H9 (cell line): ENCODE data around the gene TSC1. TPM values are rescaled to one million over a fixed set of nuclear protein-coding genes. Genes with fewer than 3 reads are reported as not detected.

Source experiments
- DNase-seq: peaks from one replicate; pipeline ENCODE4 v3.0.0-alpha.2; 2017
- H2AFZ ChIP-seq: one replicate; pipeline ENCODE4 v1.6.1; 2013; ENCODE audit warnings: mild to moderate bottlenecking, low read length, control low read depth, moderate library complexity
- H2AK5ac ChIP-seq: 2 replicates; pipeline ENCODE4 v1.6.1; 2013; ENCODE audit warnings: low read length, control low read depth, mixed read lengths; ENCODE audit not compliant: insufficient read length
- H2BK120ac ChIP-seq: one replicate; pipeline ENCODE4 v1.6.1; 2013; ENCODE audit warnings: low read depth, mild to moderate bottlenecking, low read length, control low read depth, inconsistent platforms; ENCODE audit not compliant: poor library complexity, severe bottlenecking
- H2BK12ac ChIP-seq: 2 replicates; pipeline ENCODE4 v1.6.1; 2013; ENCODE audit warnings: low read length, control low read depth, mixed read lengths, low read depth; ENCODE audit not compliant: insufficient read length
- H2BK15ac ChIP-seq: 2 replicates; pipeline ENCODE4 v1.6.1; 2013; ENCODE audit warnings: low read depth, low read length, control low read depth
- H2BK20ac ChIP-seq: one replicate; pipeline ENCODE4 v1.6.1; 2013; ENCODE audit warnings: low read depth, mild to moderate bottlenecking, low read length, control low read depth, inconsistent platforms; ENCODE audit not compliant: poor library complexity, severe bottlenecking
- H2BK5ac ChIP-seq: 2 replicates; pipeline ENCODE4 v1.6.1; 2013; ENCODE audit warnings: low read length, control low read depth, mixed read lengths; ENCODE audit not compliant: insufficient read length
- H3K14ac ChIP-seq: 2 replicates; pipeline ENCODE4 v1.6.1; 2013; ENCODE audit warnings: low read length, control low read depth; ENCODE audit not compliant: insufficient read depth
- H3K18ac ChIP-seq: 2 replicates; pipeline ENCODE4 v1.6.1; 2013; ENCODE audit warnings: low read depth, mild to moderate bottlenecking, mixed read lengths, low read length, control low read depth; ENCODE audit not compliant: insufficient read length
- H3K23ac ChIP-seq: 2 replicates; pipeline ENCODE4 v1.6.1; 2013; ENCODE audit warnings: low read length, control low read depth, mixed read lengths, low read depth; ENCODE audit not compliant: insufficient read length
- H3K23me2 ChIP-seq: 2 replicates; pipeline ENCODE4 v1.6.1; 2013; ENCODE audit warnings: low read depth, mild to moderate bottlenecking, mixed read lengths, low read length, control low read depth; ENCODE audit not compliant: insufficient read length, poor library complexity, severe bottlenecking
- H3K27ac ChIP-seq: 2 replicates; pipeline ENCODE4 v1.5.1; 2013; ENCODE audit warnings: low read length, control low read depth, mixed read lengths, low read depth; ENCODE audit not compliant: insufficient read length
- H3K27me3 ChIP-seq: 2 replicates; pipeline ENCODE4 v1.6.1; 2013; ENCODE audit warnings: low read length, control low read depth, inconsistent platforms; ENCODE audit not compliant: insufficient read depth
- H3K4ac ChIP-seq: 2 replicates; pipeline ENCODE4 v1.6.1; 2013; ENCODE audit warnings: low read depth, mild to moderate bottlenecking, control low read depth, inconsistent platforms, low read length, moderate library complexity
- H3K4me1 ChIP-seq: 2 replicates; pipeline ENCODE4 v1.6.1; 2013; ENCODE audit warnings: low read length, control low read depth, inconsistent platforms; ENCODE audit not compliant: insufficient read depth
- H3K4me2 ChIP-seq: 2 replicates; pipeline ENCODE4 v1.6.1; 2013; ENCODE audit warnings: low read length, control low read depth, mixed read lengths; ENCODE audit not compliant: insufficient read length, insufficient read depth
- H3K56ac ChIP-seq: 2 replicates; pipeline ENCODE4 v1.6.1; 2013; ENCODE audit warnings: low read depth, mild to moderate bottlenecking, mixed read lengths, low read length, control low read depth; ENCODE audit not compliant: insufficient read length
- H3K79me1 ChIP-seq: 2 replicates; pipeline ENCODE4 v1.6.1; 2013; ENCODE audit warnings: low read depth, mild to moderate bottlenecking, moderate library complexity, low read length, control low read depth, inconsistent platforms; ENCODE audit not compliant: insufficient read depth, poor library complexity, severe bottlenecking
- H3K79me2 ChIP-seq: 2 replicates; pipeline ENCODE4 v1.6.1; 2013; ENCODE audit warnings: low read length, control low read depth, inconsistent platforms; ENCODE audit not compliant: insufficient read depth
- H3K9ac ChIP-seq: 2 replicates; pipeline ENCODE4 v1.6.1; 2013; ENCODE audit warnings: low read length, control low read depth, mixed read lengths; ENCODE audit not compliant: insufficient read length; ENCODE audit errors: extremely low read depth
- H3K9me3 ChIP-seq: one replicate; pipeline ENCODE4 v1.6.1; 2013; ENCODE audit warnings: low read depth, low read length, inconsistent platforms; ENCODE audit not compliant: control insufficient read depth
- H3T11ph ChIP-seq: one replicate; pipeline ENCODE4 v1.6.1; 2013; ENCODE audit warnings: mild to moderate bottlenecking, low read length, control low read depth, inconsistent platforms
- H4K20me1 ChIP-seq: one replicate; pipeline ENCODE4 v1.6.1; 2013; ENCODE audit not compliant: control insufficient read depth, insufficient read length, insufficient read depth
- H4K5ac ChIP-seq: 2 replicates; pipeline ENCODE4 v1.6.1; 2013; ENCODE audit warnings: low read depth, mild to moderate bottlenecking, mixed read lengths, low read length, control low read depth; ENCODE audit not compliant: insufficient read length
- H4K8ac ChIP-seq: replicated peaks from 2 replicates; pipeline ENCODE4 v1.6.1; 2013; ENCODE audit warnings: low read length, control low read depth, mixed read lengths, low read depth; ENCODE audit not compliant: insufficient read length
- H4K91ac ChIP-seq: 2 replicates; pipeline ENCODE4 v1.6.1; 2013; ENCODE audit warnings: low read depth, mild to moderate bottlenecking, moderate library complexity, mixed read lengths, low read length, control low read depth; ENCODE audit not compliant: insufficient read length
- H3K27ac Mint-ChIP-seq, 3 experiments: 2 replicates in 2 of 3; 3 replicates in 1 of 3; pipeline ENCODE4 v1.8.0; 2020 to 2021; ENCODE audit warnings: mixed read lengths in 3 of 3, mild to moderate bottlenecking in 1 of 3, moderate library complexity in 1 of 3
- H3K27me3 Mint-ChIP-seq: 2 replicates; pipeline ENCODE4 v1.8.0; 2021; ENCODE audit warnings: low read depth, mild to moderate bottlenecking, moderate library complexity, mixed read lengths
- H3K36me3 Mint-ChIP-seq, 3 experiments: 2 replicates in 2 of 3; 3 replicates in 1 of 3; pipeline ENCODE4 v1.8.0; 2020 to 2021; ENCODE audit warnings: low read depth in 3 of 3, mixed read lengths in 3 of 3; ENCODE audit not compliant: insufficient read depth in 1 of 3
- H3K4me1 Mint-ChIP-seq, 2 experiments: 2 replicates each; pipeline ENCODE4 v1.8.0; 2020; ENCODE audit warnings: mixed read lengths in 2 of 2
- H3K4me3 Mint-ChIP-seq, 2 experiments: 2 replicates in 1 of 2; 3 replicates in 1 of 2; pipeline ENCODE4 v1.8.0; 2020 to 2021; ENCODE audit warnings: mild to moderate bottlenecking in 2 of 2, mixed read lengths in 2 of 2, moderate library complexity in 1 of 2
- H3K9me3 Mint-ChIP-seq, 2 experiments: 2 replicates in 1 of 2; 3 replicates in 1 of 2; pipeline ENCODE4 v1.8.0; 2020; ENCODE audit warnings: mild to moderate bottlenecking in 2 of 2, mixed read lengths in 2 of 2, moderate library complexity in 1 of 2
- WGBS: extraction: QIAGEN DNeasy Blood & Tissue Kit; methylation state at CpG from one replicate; pipeline ENCODE4 v1.1.7; 2013; ENCODE audit warnings: missing lambda C conversion rate, low lambda C conversion rate, mixed read lengths; ENCODE audit not compliant: insufficient read length; ENCODE audit errors: extremely low coverage; 5-methylcytosine and 5-hydroxymethylcytosine counted together
- total RNA-seq: library from RNA; stranded (reverse); gene quantifications from 2 replicates; pipeline ENCODE4 v1.2.1, GENCODE V29; 2021
- TF ChIP-seq, protein P1 (sequence below): fragments of 200-600 bp; sonication (generic); conservative IDR thresholded peaks from 3 replicates; pipeline ENCODE4 v1.8.0; 2021; ENCODE audit warnings: antibody characterized with exemption, mild to moderate bottlenecking

The TSC1 gene
- total RNA-seq, 1 experiment from 2014 or later: 32.7 TPM

DNA sequence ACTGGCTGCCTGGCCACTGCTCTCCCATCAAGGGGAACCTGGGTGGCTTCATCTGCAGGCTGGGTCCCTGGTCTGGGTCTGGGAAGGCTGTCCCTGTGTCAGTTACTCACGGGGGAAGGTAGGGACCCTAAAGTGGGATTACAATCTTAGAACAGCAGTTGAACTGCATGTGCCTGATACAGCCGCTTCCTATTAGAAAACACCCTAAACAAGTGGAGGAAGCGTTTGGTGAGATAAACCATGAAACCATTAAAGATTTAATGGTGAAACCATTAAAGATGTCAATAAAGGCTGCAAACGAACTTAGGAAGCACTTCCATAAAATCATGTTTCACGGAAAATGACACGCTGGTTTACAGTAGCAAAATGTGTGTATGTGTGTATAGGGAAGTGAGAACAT lies 31.5 kb upstream of the TSC1 start:
- Histone ChIP-seq H3K9me3 (no peaks in the 10 kb centered on the region), H4K20me1 (no peaks in the 10 kb centered on the region), H2AFZ (no peak overlapping the region), H3K4me2 (no peak overlapping the region), H2BK15ac (no peak overlapping the region), H3K79me2 (no peaks in the 10 kb centered on the region), H3K4me1 (no peaks in the 10 kb centered on the region), H4K5ac (no peak overlapping the region), H3K18ac (no peak overlapping the region), H3K27me3 (peaks cover 6% of the 10 kb centered on the region; the same call in 1 of the 2 replicates), H3K27ac (no peak overlapping the region), H3K9ac (no peak overlapping the region), H3K23ac (no peak overlapping the region), H3K4ac (no peak overlapping the region), H2BK12ac (no peak overlapping the region), H3K79me1 (no peaks in the 10 kb centered on the region), H2BK5ac (no peak overlapping the region), H4K8ac (no peak overlapping the region), H3K23me2 (no peaks in the 10 kb centered on the region), H4K91ac (no peak overlapping the region), H3T11ph (no peak overlapping the region), H3K14ac (no peak overlapping the region), H2BK20ac (no peak overlapping the region), H2BK120ac (no peak overlapping the region), H2AK5ac (no peak overlapping the region), H3K56ac (no peak overlapping the region)
- no CpG with 5 or more reads among the region's 6 CpGs for WGBS
- Mint-ChIP-seq H3K27ac (no peak overlapping the region), H3K36me3 (no peaks in the 10 kb centered on the region), H3K4me1 (peaks cover 12 to 21% of the 10 kb centered on the region in 2 experiments), H3K4me3 (no peak overlapping the region), H3K27me3 (peaks cover 75% of the 10 kb centered on the region), H3K9me3 (no peaks in the 10 kb centered on the region; a peak in 2 of 5 replicates)
- DNase-seq: no peak
- TF ChIP-seq, protein P1, sequence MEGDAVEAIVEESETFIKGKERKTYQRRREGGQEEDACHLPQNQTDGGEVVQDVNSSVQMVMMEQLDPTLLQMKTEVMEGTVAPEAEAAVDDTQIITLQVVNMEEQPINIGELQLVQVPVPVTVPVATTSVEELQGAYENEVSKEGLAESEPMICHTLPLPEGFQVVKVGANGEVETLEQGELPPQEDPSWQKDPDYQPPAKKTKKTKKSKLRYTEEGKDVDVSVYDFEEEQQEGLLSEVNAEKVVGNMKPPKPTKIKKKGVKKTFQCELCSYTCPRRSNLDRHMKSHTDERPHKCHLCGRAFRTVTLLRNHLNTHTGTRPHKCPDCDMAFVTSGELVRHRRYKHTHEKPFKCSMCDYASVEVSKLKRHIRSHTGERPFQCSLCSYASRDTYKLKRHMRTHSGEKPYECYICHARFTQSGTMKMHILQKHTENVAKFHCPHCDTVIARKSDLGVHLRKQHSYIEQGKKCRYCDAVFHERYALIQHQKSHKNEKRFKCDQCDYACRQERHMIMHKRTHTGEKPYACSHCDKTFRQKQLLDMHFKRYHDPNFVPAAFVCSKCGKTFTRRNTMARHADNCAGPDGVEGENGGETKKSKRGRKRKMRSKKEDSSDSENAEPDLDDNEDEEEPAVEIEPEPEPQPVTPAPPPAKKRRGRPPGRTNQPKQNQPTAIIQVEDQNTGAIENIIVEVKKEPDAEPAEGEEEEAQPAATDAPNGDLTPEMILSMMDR: no peak
